GM21423 (cell line): ENCODE measurements around the gene GPC6.

Experiments
- ATAC-seq: cut with Tn5 transposase; IDR thresholded peaks from one replicate; pipeline ENCODE4 v1.9.1; 2021; ENCODE audit warnings: mild to moderate bottlenecking, moderate library complexity; ENCODE audit not compliant: unreplicated experiment

The GPC6 gene

DNA sequence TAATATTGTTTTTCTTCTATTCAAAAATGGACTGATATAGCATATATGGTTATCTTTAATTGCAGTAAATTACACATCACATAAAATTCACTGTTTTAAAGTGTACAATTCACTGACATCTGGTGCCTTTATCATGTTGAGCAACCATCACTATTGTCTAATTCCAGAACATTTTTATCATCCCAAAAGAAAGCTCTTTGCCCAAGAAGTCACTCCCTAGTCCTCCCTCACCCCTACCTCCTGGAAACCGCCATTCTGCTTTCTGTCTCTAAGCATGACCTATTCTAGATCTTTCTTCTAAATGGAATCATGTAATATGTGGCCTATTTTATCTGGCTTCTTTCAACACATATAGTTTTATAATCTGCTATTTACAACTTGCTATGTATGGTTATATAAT, 727.2 kb downstream of the GPC6 start:
- ATAC-seq, result no peak

- no peak for ATAC-seq
Observed at GRCh38 chr13:93955904-93956303, 729.3 kb downstream of the GPC6 start.

DNA sequence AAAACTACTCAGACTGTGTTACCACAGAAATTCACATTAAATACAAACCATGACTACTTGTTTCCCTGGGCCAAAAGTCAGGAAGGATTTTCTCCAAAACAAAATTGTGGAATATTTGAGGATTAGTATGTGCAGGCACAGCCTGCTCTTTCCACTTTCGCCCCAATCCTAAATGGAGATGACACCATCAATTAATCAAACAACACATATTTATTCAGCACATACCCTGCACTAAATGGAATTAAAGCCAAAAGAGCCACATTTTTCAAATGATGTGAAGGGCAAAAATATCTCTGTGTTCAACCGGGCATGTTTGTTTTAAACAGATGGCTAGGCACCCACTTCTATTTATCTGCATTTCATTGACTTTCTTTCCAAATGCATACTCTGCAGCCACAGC, 729.8 kb downstream of the GPC6 start:
- no peak for ATAC-seq

- no peak for ATAC-seq
Observed at GRCh38 chr13:93957371-93957770, 730.8 kb downstream of the GPC6 start.

DNA sequence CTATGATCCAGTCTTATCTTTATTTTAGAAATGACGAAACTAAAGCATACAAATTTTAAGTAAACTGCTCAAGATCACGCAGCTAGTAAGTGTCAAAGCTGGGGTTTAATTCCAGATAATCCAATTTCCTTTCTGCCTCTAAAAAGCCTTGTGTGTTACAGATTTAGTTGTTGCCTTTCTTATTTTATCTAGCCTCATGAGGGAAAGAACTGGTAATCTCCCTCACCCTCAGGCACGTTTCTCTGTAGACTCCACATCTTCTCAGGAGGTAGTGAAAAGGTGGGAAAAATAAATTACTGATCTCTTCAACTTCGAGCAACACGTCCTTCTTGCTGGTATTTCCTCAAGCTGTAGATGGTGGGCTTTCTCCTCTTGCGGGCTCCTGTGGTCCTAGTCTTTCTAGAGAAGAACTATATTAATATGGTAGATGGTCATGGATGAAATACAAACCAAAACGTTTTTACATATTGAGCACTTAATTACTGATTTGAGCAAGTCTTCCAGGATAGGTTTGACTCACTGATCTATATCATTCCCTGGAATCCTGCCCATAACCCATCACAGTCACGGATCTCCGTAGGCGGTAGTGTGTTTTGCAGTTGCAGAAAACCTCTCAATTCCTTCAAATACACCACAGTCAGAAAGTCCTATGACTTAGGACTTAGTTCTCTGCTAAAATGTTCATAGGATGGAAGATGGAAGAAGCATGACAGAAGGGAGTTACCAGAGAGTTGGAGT, 733.4 kb downstream of the GPC6 start:
- ATAC-seq, result no peak

GRCh38 chr13:93963266-93964145, 736.9 kb downstream of the GPC6 start:
- ATAC-seq, result no peak

DNA sequence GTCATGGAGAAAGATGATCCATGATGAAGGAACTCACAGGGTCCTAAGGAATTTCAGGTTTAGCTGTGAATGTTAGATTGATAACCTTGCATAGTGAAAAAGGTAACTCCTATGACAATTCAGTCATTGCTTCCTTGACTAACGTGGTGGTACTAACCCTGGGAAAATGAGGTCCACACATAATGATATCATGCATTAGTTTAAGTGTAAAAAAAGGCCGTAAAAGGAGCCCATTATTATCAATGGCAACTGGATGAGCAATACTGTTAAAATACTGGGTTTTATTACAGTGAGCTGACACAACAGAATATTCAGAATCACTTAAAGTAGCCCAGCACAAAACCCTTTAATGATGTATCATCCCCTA, 737.5 kb downstream of the GPC6 start:
- ATAC-seq, result no peak

DNA sequence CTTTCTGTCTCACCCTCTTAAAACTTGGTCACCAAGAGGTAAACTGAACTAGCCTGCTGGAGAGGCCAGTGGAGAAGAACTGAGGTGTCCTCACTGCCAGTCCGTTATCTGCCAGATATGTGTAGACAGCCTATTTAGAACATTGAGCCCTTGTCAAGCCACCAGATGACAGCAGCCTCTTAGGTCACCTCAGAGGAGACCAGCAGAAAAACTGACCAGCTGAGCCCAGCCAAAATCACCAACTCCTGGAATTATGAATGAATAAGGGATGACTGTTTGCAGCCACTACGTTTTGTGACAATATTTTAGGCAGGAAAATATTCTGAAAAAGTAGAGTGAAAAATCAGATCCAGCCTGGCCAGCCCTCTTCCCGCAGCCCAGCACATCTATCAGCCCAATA, 739.0 kb downstream of the GPC6 start:
- no peak for ATAC-seq

GRCh38 chr13:93966267-93966936, 739.8 kb downstream of the GPC6 start:
- no peak for ATAC-seq

GRCh38 chr13:93967286-93967685, 740.7 kb downstream of the GPC6 start:
- no peak for ATAC-seq

DNA sequence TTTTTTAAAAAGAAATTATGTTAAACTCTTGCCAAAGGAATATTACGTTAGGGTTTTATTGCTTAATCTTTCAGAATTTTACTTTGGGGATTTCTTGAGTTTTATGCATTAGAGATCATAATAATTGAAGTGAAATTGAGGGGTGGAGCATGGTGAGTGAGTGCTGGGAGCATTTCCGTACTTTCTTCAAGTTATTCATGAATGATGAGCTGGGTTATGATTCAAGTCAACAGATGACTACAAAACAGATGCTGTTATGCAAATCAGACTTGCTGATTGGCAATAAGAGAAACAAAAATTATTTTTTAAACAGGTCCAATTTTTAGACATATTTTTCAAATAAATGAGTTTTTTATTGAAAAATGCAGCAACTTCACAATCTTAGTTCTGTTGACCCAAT, 748.6 kb downstream of the GPC6 start:
- no peak for ATAC-seq

- no peak for ATAC-seq
Observed at GRCh38 chr13:93976528-93976927, 749.9 kb downstream of the GPC6 start.

GRCh38 chr13:93977986-93978385, 751.4 kb downstream of the GPC6 start:
- no peak for ATAC-seq

- no peak for ATAC-seq
Observed at GRCh38 chr13:93981426-93981977, 754.9 kb downstream of the GPC6 start.

GRCh38 chr13:93982179-93982918, 755.7 kb downstream of the GPC6 start:
- no peak for ATAC-seq

DNA sequence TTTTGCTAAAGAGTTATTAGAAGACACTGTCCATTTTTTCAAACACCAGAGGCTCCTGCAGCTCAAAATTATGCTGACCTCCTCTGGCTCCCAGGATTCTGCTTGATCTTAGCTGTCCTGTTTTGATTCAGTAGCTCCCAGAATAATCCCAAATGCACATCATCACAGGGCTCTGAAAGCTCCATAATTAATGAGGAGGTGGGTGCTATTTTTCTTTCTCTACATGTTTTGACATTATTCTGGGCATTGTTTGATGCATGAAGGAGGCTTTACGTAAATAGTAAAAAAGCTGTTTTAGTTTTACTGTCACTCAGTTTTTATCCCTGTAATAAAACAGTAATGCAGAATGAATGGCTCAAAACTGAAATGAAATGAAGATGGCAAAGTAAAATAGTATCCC, 757.4 kb downstream of the GPC6 start:
- no peak for ATAC-seq

DNA sequence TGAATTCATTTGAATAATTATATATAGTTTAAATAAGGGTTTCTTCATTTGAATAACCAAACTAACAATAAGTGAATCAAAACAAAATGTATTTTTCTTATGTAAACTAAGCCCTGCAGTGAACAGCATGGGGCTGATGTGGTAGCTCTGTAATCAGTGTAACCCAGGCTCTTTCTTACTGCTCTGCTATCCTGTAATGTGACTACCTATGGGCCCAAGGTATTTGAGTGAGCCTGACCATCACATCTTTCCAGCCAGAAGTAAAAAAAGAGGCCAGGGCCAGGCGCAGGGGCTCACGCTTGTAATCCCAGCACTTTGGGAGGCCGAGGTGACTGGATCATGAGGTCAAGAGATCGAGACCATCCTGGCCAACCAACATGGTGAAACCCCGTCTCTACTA, 758.3 kb downstream of the GPC6 start:
- ATAC-seq, result no peak

DNA sequence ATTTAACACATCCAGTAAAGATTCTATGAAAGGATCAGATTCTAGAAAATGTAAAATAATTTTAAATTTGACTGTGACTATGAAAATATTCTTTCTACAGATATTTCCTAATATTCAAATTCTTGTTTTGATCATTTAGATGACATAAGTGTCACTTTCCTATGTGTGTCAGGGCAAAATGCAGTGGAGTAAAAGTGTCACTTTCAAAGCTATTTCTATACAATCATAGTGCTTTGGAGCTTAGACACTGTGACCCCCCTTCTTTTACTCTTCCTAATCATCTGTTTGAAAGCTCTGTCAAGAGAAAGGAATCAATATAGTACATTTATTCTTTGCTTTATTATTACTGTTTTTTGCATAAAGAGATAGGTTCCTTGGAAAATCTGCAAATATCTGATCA, 760.9 kb downstream of the GPC6 start:
- no peak for ATAC-seq

DNA sequence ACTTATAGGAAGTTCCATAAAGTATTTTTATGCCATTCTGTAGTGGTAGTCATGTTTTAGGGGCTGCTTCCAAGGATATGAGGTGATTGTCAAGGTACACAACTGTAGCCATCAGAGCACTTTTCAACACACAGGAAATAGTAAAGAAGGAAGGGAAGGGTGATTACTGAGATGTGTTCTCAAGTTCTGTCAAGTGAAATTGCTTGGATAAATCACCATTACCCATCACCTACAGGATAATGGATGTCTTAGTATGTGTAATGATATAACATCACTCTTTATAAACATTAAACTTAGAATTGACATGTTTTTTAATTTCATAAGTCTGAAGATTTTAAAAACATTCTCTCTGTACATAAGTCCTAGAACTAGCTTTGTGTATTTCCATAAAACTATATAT, 765.0 kb downstream of the GPC6 start:
- ATAC-seq, result no peak

GRCh38 chr13:93996481-93996880, 769.9 kb downstream of the GPC6 start:
- no peak for ATAC-seq

GRCh38 chr13:94006296-94006695, 779.7 kb downstream of the GPC6 start:
- ATAC-seq, result no peak
